ENCODE data around the gene SHANK3.

DNA sequence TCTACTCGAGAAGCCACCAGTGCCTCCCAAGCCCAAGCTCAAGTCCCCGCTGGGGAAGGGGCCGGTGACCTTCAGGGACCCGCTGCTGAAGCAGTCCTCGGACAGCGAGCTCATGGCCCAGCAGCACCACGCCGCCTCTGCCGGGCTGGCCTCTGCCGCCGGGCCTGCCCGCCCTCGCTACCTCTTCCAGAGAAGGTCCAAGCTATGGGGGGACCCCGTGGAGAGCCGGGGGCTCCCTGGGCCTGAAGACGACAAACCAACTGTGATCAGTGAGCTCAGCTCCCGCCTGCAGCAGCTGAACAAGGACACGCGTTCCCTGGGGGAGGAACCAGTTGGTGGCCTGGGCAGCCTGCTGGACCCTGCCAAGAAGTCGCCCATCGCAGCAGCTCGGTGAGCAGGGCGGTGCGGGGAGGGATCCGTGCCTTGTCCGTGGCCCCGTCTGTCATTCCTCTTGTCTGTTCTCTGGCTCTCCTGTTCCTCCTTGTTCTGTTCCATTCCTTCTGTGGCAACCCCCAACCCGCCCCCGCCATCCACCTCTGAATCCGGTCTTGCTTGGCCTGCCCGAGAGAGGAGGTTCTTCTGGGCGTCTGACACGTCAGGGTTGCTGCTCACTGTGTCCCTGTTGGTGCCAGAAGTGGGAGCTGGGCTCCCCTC, 49.6 kb downstream of the SHANK3 start:
- TF ChIP-seq GATA3 (IDR thresholded peaks at IDR 0.05; ENCODE audit: low read depth, low read length) (no peak), GATA2 (IDR thresholded peaks at IDR 0.05; ENCODE audit: low read depth, low read length) (no peak)

Data from SH-SY5Y (cell line).